Activated CD8-positive, alpha-beta memory T cell treated with anti-CD3 and anti-CD28 coated beads, Interleukin-2, amount 10 ng/mL, durations not matched to agents 7 days and 5 days (primary cell): Measurements from ENCODE around the gene PIAS4. TPM values are rescaled to one million over a fixed set of nuclear protein-coding genes. Genes with fewer than 3 reads are reported as not detected.
A peak's percentile ranks its signal among the peaks of the same experiment; 100 is the strongest.

Source experiments
- ATAC-seq: fragments of 150-1000 bp; cut with Tn5 transposase; one replicate; pipeline ENCODE4 v1.10.0; 2021; ENCODE audit warnings: moderate library complexity
- CTCF ChIA-PET: fragments of 350-600 bp; sonication (Branson Sonifier 250); formaldehyde crosslinking; loops from one replicate; lab custom pipeline; 2021; ENCODE audit warnings: antibody characterized with exemption; lab: Charles Lee
- DNase-seq: peaks from one replicate; pipeline ENCODE4 v3.0.0-alpha.2; 2020
- H3K27ac Mint-ChIP-seq: one replicate; pipeline ENCODE4 v1.8.0; 2021; ENCODE audit warnings: mild to moderate bottlenecking, mixed read lengths
- H3K27me3 Mint-ChIP-seq: one replicate; pipeline ENCODE4 v1.8.0; 2021; ENCODE audit warnings: mixed read lengths
- H3K36me3 Mint-ChIP-seq: one replicate; pipeline ENCODE4 v1.8.0; 2021; ENCODE audit warnings: mild to moderate bottlenecking, mixed read lengths
- H3K4me1 Mint-ChIP-seq: one replicate; pipeline ENCODE4 v1.8.0; 2021; ENCODE audit warnings: mixed read lengths
- H3K4me3 Mint-ChIP-seq: one replicate; pipeline ENCODE4 v1.8.0; 2021; ENCODE audit warnings: mild to moderate bottlenecking, moderate library complexity, mixed read lengths
- H3K9me3 Mint-ChIP-seq: one replicate; pipeline ENCODE4 v1.8.0; 2022; ENCODE audit warnings: low read depth, mixed read lengths
- total RNA-seq, 2 experiments: library from RNA; stranded (reverse); gene quantifications; one replicate each; pipeline ENCODE4 v1.2.3, GENCODE V29; 2021

Gene PIAS4
- total RNA-seq, 2 experiments from 2014 or later: 34.0 to 39.4 TPM

- peak overlapping the region; percentile 45 for H3K27ac Mint-ChIP-seq
- no peak overlapping the region for H3K4me3 Mint-ChIP-seq
- H3K4me1 Mint-ChIP-seq: peaks cover 2% of the 10 kb centered on the region
- H3K9me3 Mint-ChIP-seq: no peaks in the 10 kb centered on the region
- no peaks in the 10 kb centered on the region for H3K27me3 Mint-ChIP-seq
- CTCF ChIA-PET: interaction anchor here (1.9 kb wide), 1 partner anchor 51 kb away, joined by 5 read pairs; no protein-coding TSS in a partner anchor
- DNase-seq: no peak
- peaks cover 10% of the 10 kb centered on the region for H3K36me3 Mint-ChIP-seq
- ATAC-seq: no peak
Measured at GRCh38 chr19:4038661-4039423, 31.3 kb downstream of the PIAS4 start.

- ATAC-seq: no peak
- CTCF ChIA-PET: no interaction called here
Measured at GRCh38 chr19:4042064-4042730, 34.7 kb downstream of the PIAS4 start.

GRCh38 chr19:4042731-4043082 is 35.2 kb downstream of the PIAS4 start:
- H3K36me3 Mint-ChIP-seq: peaks cover 12% of the 10 kb centered on the region
- H3K27me3 Mint-ChIP-seq: no peaks in the 10 kb centered on the region
- no peak overlapping the region for H3K4me3 Mint-ChIP-seq
- H3K9me3 Mint-ChIP-seq: no peaks in the 10 kb centered on the region
- CTCF ChIA-PET: no interaction called here
- DNase-seq (no peak), ATAC-seq (no peak)
- H3K4me1 Mint-ChIP-seq: peaks cover 3% of the 10 kb centered on the region
- no peak overlapping the region for H3K27ac Mint-ChIP-seq

More at GRCh38 chr19:4042064-4042730, 34.7 kb downstream of the PIAS4 start:
- Mint-ChIP-seq H3K27me3 (no peaks in the 10 kb centered on the region), H3K9me3 (no peaks in the 10 kb centered on the region), H3K4me3 (no peak overlapping the region), H3K4me1 (peaks cover 3% of the 10 kb centered on the region), H3K27ac (no peak overlapping the region), H3K36me3 (peaks cover 15% of the 10 kb centered on the region)
- no peak for DNase-seq

GRCh38 chr19:4043401-4043800 is 35.9 kb downstream of the PIAS4 start:
- CTCF ChIA-PET: no interaction called here
- peaks cover 3% of the 10 kb centered on the region for H3K4me1 Mint-ChIP-seq
- no peak overlapping the region for H3K4me3 Mint-ChIP-seq
- no peaks in the 10 kb centered on the region for H3K9me3 Mint-ChIP-seq
- H3K36me3 Mint-ChIP-seq: peaks cover 12% of the 10 kb centered on the region
- H3K27me3 Mint-ChIP-seq: no peaks in the 10 kb centered on the region
- DNase-seq (no peak), ATAC-seq (no peak)
- H3K27ac Mint-ChIP-seq: no peak overlapping the region

- no peak for DNase-seq
- ATAC-seq: no peak
- Mint-ChIP-seq H3K9me3 (no peaks in the 10 kb centered on the region), H3K4me3 (no peak overlapping the region), H3K27me3 (no peaks in the 10 kb centered on the region), H3K4me1 (peaks cover 3% of the 10 kb centered on the region), H3K27ac (no peak overlapping the region), H3K36me3 (peaks cover 12% of the 10 kb centered on the region)
- CTCF ChIA-PET: interaction anchor here (0.5 to 1.5 kb wide), 2 partner anchors 22 to 25 kb away, joined by 3 read pairs; no protein-coding TSS in a partner anchor
Measured at GRCh38 chr19:4043966-4044715, 36.6 kb downstream of the PIAS4 start.

GRCh38 chr19:4044990-4045465 is 37.5 kb downstream of the PIAS4 start:
- peaks cover 17% of the 10 kb centered on the region for H3K36me3 Mint-ChIP-seq
- CTCF ChIA-PET: interaction anchor here (1.5 kb wide), 1 partner anchor 23 kb away, joined by 3 read pairs; no protein-coding TSS in a partner anchor
- no peak overlapping the region for H3K27ac Mint-ChIP-seq

GRCh38 chr19:4045597-4046361 is 38.2 kb downstream of the PIAS4 start:
- Mint-ChIP-seq H3K27me3 (no peaks in the 10 kb centered on the region), H3K27ac (no peak overlapping the region), H3K9me3 (no peaks in the 10 kb centered on the region), H3K4me3 (no peak overlapping the region), H3K4me1 (peaks cover 11% of the 10 kb centered on the region), H3K36me3 (peaks cover 19% of the 10 kb centered on the region)
- ATAC-seq: no peak
- CTCF ChIA-PET: interaction anchor here (1.5 kb wide), 1 partner anchor 23 kb away, joined by 3 read pairs; no protein-coding TSS in a partner anchor
- no peak for DNase-seq

More at GRCh38 chr19:4044990-4045465, 37.5 kb downstream of the PIAS4 start:
- Mint-ChIP-seq H3K9me3 (no peaks in the 10 kb centered on the region), H3K27me3 (no peaks in the 10 kb centered on the region), H3K4me1 (peaks cover 6% of the 10 kb centered on the region), H3K4me3 (no peak overlapping the region)
- ATAC-seq (no peak), DNase-seq (no peak)

GRCh38 chr19:4046362-4046691 is 38.8 kb downstream of the PIAS4 start:
- peaks cover 15% of the 10 kb centered on the region for H3K4me1 Mint-ChIP-seq
- DNase-seq: no peak
- peaks cover 23% of the 10 kb centered on the region for H3K36me3 Mint-ChIP-seq
- ATAC-seq: no peak
- H3K27ac Mint-ChIP-seq: no peak overlapping the region
- no peaks in the 10 kb centered on the region for H3K27me3 Mint-ChIP-seq
- no peak overlapping the region for H3K4me3 Mint-ChIP-seq
- CTCF ChIA-PET: no interaction called here
- H3K9me3 Mint-ChIP-seq: no peaks in the 10 kb centered on the region

- H3K4me3 Mint-ChIP-seq: no peak overlapping the region
- no peaks in the 10 kb centered on the region for H3K9me3 Mint-ChIP-seq
- DNase-seq: no peak
- H3K36me3 Mint-ChIP-seq: peaks cover 27% of the 10 kb centered on the region
- no peaks in the 10 kb centered on the region for H3K27me3 Mint-ChIP-seq
- peaks cover 21% of the 10 kb centered on the region for H3K4me1 Mint-ChIP-seq
- no peak for ATAC-seq
- CTCF ChIA-PET: no interaction called here
- H3K27ac Mint-ChIP-seq: no peak overlapping the region
Measured at GRCh38 chr19:4046946-4047683, 39.6 kb downstream of the PIAS4 start.

GRCh38 chr19:4049432-4049831 is 41.9 kb downstream of the PIAS4 start:
- Mint-ChIP-seq H3K27me3 (no peaks in the 10 kb centered on the region), H3K36me3 (peaks cover 39% of the 10 kb centered on the region), H3K4me1 (peaks cover 34% of the 10 kb centered on the region), H3K9me3 (no peaks in the 10 kb centered on the region), H3K4me3 (no peak overlapping the region), H3K27ac (peak overlapping the region; percentile 3)
- CTCF ChIA-PET: interaction anchor here (1.5 kb wide), 1 partner anchor 91 kb away, joined by 7 read pairs; no protein-coding TSS in a partner anchor
- no peak for DNase-seq
- no peak for ATAC-seq

- CTCF ChIA-PET: no interaction called here
- H3K36me3 Mint-ChIP-seq: peaks cover 50% of the 10 kb centered on the region
- DNase-seq: peak; percentile 76
- no peaks in the 10 kb centered on the region for H3K9me3 Mint-ChIP-seq
- H3K27ac Mint-ChIP-seq: peak overlapping the region; percentile 56
- peak; percentile 61 for ATAC-seq
- no peaks in the 10 kb centered on the region for H3K27me3 Mint-ChIP-seq
- H3K4me3 Mint-ChIP-seq: peak overlapping the region; percentile 35
- peaks cover 42% of the 10 kb centered on the region for H3K4me1 Mint-ChIP-seq
Measured at GRCh38 chr19:4051175-4052101, 43.9 kb downstream of the PIAS4 start.
